Suprapubic skin (tissue), 2 donors: ENCODE measurements around the gene NPTXR.

ENCODE experiments used
- EP300 ChIP-seq: sonication (generic); formaldehyde crosslinking; IDR thresholded peaks from one replicate; pipeline ENCODE4 v1.6.1; 2017; ENCODE audit warnings: antibody characterized with exemption
- POLR2A ChIP-seq, 2 donors: fragments of 450-650 bp; IDR thresholded peaks; one replicate each; pipeline ENCODE4 v1.6.1; 2017; ENCODE audit warnings: antibody characterized with exemption in 2 of 2, mild to moderate bottlenecking in 2 of 2, moderate library complexity in 2 of 2

- TF ChIP-seq POLR2A (IDR thresholded peaks at IDR 0.05) (no peak), EP300 (no peak)
These were observed 13.6 kb downstream of the NPTXR start for GRCh38 chr22:38830026-38830844.
